Measurements from ENCODE around the gene NPBWR2. TPM values are rescaled to one million over a fixed set of nuclear protein-coding genes. Genes with fewer than 3 reads are reported as not detected.

NPBWR2 gene
- total RNA-seq, 1 experiment from 2014 or later: not detected

GRCh38 chr20:64154590-64155257, 47.4 kb upstream of the NPBWR2 start:
- DNase-seq (ENCODE audit: low read depth, low spot score) (no peak), ATAC-seq (no peak)
- H3K27me3 ChIP-seq (ENCODE audit: insufficient read depth, low read length): no peaks in the 10 kb centered on the region
- H3K79me2 ChIP-seq (ENCODE audit: insufficient read depth, low read length): no peaks in the 10 kb centered on the region
- no peaks in the 10 kb centered on the region for H3K36me3 ChIP-seq (ENCODE audit: control insufficient read depth in 1 of 2, insufficient read depth in 2 of 2, low read length in 2 of 2)
- H3K9me2 ChIP-seq (ENCODE audit: insufficient read depth): no peaks in the 10 kb centered on the region
- no peak overlapping the region for H3K4me3 ChIP-seq (replicated peaks in 1 of 2; ENCODE audit: low read depth in 1 of 2, low read length in 2 of 2)
- no peak overlapping the region for H3K9ac ChIP-seq (ENCODE audit: low read length)
- H4K20me1 ChIP-seq (ENCODE audit: insufficient read depth): no peaks in the 10 kb centered on the region
- TF ChIP-seq ZFX (IDR thresholded peaks at IDR 0.05) (no peak), EGR1 (IDR thresholded peaks at IDR 0.05; ENCODE audit: low read depth) (no peak), MAX (IDR thresholded peaks at IDR 0.05) (no peak), TCF7L2 (IDR thresholded peaks at IDR 0.05; ENCODE audit: borderline replicate concordance, extremely low read depth, insufficient read depth, insufficient read length) (no peak), JUND (IDR thresholded peaks at IDR 0.05) (no peak)
- TF ChIP-seq, protein P1, sequence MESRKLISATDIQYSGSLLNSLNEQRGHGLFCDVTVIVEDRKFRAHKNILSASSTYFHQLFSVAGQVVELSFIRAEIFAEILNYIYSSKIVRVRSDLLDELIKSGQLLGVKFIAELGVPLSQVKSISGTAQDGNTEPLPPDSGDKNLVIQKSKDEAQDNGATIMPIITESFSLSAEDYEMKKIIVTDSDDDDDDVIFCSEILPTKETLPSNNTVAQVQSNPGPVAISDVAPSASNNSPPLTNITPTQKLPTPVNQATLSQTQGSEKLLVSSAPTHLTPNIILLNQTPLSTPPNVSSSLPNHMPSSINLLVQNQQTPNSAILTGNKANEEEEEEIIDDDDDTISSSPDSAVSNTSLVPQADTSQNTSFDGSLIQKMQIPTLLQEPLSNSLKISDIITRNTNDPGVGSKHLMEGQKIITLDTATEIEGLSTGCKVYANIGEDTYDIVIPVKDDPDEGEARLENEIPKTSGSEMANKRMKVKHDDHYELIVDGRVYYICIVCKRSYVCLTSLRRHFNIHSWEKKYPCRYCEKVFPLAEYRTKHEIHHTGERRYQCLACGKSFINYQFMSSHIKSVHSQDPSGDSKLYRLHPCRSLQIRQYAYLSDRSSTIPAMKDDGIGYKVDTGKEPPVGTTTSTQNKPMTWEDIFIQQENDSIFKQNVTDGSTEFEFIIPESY (IDR thresholded peaks at IDR 0.05; ENCODE audit: extremely low read depth, insufficient replicate concordance, low read length): no peak
- BruUV-seq (replicated peaks): no TSS peak
- peaks cover 6 to 28% of the 10 kb centered on the region in 2 experiments; a peak in 3 of 4 replicates for H3K4me1 ChIP-seq (ENCODE audit: control insufficient read depth in 1 of 2, insufficient read depth in 2 of 2, low read length in 2 of 2)
- ChIA-PET POLR2A (no interaction called here), RAD21 (ENCODE audit: low non-redundant PET in 1 of 2, low total read pairs in 2 of 2, uncharacterized antibody in 2 of 2, unreplicated experiment in 2 of 2) (no interaction called here), CTCF (no interaction called here)
- no peak overlapping the region for H3K27ac ChIP-seq (ENCODE audit: low read depth, low read length)
- no peaks in the 10 kb centered on the region for H3K9me3 ChIP-seq (ENCODE audit: control insufficient read depth in 1 of 2, insufficient read depth in 1 of 2, low read depth in 1 of 2, low read length in 2 of 2)
- intact Hi-C loops (cut with micrococcal nuclease): no loop called here
- H3K4me2 ChIP-seq (ENCODE audit: low read length): no peak overlapping the region
- no peak overlapping the region for H2AFZ ChIP-seq (ENCODE audit: low read depth, low read length, poor library complexity, severe bottlenecking)
